GM12864 (cell line): Measurements from ENCODE around the gene LAIR2.
"Not testable (repeated sequence)": the region's sequence is repeated elsewhere in the genome, so short reads cannot be mapped to it uniquely, and the experiment has no call there.

Source experiments
- DNase-seq: peaks from one replicate; pipeline ENCODE4 v3.0.0-alpha.2; 2011; ENCODE audit warnings: low read depth
- H3K4me3 ChIP-seq: 2 replicates; pipeline ENCODE4 v1.5.1; 2011; ENCODE audit warnings: mild to moderate bottlenecking, low read depth, low read length, control low read depth
- TF ChIP-seq, protein P1 (sequence below): IDR thresholded peaks from 2 replicates; pipeline ENCODE4 v1.5.1; 2011; ENCODE audit warnings: low read depth, mild to moderate bottlenecking, moderate library complexity, low read length, control low read depth, inconsistent platforms; ENCODE audit errors: missing control alignments

LAIR2 gene

DNA sequence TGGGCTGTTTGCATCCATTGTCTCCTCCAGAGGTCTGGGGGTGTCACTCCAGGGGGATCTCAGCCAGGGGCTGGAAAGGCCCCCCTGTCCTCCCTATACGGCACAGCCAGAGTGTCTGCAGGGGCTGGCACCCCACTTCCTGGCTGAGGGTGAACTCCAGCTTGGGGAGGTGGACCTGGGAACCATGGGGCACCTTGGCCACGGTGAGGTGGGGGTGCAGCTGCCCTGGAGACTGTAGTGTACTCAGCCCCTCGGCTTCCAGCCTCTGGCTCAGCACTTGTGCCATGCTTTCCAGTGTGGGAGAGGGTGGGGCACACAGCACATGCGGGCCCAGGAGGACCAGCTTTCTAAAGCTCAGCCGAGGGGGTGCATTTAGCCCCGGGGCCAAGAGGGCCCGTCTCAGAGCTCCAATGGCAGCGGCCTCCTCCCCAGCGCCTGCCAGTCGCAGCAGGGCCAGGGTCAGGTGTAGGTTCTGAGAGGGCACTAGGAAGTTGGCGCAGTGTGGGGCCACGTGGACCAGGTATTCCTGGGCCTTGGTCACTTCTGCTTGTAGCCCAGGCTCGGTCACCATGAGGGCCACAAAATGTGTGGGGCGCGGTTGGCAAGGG is 40.5 kb upstream of the LAIR2 start:
- H3K4me3 ChIP-seq, result peak overlapping the region; percentile 66
- TF ChIP-seq, protein P1, sequence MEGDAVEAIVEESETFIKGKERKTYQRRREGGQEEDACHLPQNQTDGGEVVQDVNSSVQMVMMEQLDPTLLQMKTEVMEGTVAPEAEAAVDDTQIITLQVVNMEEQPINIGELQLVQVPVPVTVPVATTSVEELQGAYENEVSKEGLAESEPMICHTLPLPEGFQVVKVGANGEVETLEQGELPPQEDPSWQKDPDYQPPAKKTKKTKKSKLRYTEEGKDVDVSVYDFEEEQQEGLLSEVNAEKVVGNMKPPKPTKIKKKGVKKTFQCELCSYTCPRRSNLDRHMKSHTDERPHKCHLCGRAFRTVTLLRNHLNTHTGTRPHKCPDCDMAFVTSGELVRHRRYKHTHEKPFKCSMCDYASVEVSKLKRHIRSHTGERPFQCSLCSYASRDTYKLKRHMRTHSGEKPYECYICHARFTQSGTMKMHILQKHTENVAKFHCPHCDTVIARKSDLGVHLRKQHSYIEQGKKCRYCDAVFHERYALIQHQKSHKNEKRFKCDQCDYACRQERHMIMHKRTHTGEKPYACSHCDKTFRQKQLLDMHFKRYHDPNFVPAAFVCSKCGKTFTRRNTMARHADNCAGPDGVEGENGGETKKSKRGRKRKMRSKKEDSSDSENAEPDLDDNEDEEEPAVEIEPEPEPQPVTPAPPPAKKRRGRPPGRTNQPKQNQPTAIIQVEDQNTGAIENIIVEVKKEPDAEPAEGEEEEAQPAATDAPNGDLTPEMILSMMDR, result no peak
- no peak for DNase-seq

DNA sequence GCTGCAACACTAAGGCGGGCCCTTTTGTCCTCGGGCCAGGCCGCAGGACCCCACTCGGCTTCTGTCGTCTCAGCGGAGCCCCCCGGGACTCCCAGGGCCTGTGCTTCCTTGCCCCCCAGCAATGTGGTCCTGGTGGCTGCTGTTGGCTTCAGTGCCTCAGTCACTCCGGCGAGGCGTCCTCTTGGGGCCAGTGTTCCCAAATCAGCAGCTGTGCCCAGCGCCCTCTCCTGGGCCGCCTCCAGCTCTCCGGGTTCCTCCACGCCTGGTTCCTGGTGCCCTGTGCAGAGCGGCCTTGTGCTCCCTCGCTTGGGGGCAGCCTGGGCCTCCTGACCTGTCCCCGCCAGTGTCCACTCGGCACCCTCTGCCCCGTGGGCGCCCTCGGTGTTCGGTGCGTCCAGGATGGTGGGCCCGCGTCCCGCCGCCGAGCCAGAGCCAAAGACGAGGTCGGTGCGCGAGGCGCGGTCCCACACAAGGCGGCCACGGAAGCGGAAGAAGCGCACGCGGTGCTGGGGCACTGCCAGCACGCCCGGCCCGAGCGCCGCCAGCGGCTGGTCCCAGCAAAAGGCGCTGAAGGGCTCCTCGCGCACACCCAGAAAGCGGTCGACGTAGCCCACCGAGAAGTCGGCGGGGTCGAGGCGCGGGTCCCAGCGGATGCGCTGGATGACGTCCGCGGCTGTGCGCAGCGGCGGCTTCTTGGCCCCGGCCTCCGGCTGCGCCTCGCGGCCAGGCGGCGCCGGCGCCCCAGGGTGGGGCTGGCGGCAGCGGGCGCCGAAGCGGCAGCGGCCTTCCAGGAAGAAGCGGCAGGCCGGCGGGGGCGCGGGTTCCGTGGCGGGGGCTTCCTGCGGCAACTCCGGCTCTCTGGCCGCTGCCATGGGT is 39.7 kb upstream of the LAIR2 start:
- peak overlapping the region; percentile 66 for H3K4me3 ChIP-seq
- no peak for DNase-seq
- TF ChIP-seq, protein P1, result peak; percentile 12

DNA sequence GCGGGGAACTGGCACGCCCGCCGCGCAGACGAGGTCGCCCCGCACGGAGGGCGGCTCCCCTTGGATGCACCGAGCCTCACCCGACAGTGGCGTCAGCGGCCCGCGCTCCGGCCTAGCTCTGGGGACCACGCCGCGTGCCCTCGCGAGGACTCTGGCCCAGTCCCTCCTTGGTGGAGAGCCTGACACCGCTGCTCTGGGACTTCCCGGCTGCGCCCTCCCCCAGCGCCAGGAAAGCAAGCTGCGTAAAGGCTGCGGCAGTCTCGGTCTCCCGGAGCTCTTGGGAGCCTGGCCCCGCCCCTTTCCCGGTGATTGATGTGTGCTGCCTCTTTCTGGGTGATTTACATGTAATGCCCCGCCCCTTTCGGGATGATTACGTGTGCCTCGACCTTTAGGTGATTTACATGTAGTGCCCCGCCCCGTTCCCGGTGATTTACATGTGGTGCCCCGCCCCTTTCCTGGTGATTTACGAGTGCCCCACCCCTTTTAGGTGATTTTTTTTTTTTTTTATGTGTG is 39.0 kb upstream of the LAIR2 start, which contains the start of gene LENG9:
Gene LENG9, minus strand, starts transcription at position 248 of the 513 bp plus-strand sequence. CDS start 252 bp downstream, outside the sequence.
- DNase-seq, result no peak
- H3K4me3 ChIP-seq, result peak within 1 kb of the TSS; percentile 66
- TF ChIP-seq, protein P1, result no peak

DNA sequence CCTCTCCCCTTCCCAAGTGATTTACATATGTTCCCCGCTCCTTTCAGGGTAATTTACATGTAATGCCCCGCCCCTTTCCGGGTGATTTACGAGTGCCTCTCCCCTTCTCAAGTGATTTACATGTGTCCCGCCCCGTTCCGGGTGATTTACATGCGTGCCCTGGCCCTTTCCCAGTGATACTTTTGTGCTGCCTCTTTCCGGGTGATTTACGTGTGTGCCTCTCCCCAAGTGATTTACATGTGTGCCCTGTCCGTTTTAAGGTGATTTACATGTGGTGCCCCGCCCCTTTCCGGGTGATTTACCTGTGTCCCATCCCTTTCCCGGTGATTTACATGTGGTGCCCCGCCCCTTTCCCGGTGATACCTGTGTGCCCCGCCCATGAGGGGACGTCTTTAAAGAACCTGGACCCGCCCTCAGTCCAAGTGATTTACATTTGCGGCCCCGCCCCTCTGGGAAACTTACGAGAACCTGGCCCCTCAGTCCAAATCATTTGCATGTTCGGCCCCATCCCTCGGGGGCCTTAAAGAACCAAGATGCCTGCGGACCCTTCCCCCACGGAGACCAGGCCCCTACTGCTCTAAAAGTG is 38.5 kb upstream of the LAIR2 start:
- DNase-seq, result peak; percentile 98
- TF ChIP-seq, protein P1, result no peak
- peak overlapping the region; percentile 52 for H3K4me3 ChIP-seq

DNA sequence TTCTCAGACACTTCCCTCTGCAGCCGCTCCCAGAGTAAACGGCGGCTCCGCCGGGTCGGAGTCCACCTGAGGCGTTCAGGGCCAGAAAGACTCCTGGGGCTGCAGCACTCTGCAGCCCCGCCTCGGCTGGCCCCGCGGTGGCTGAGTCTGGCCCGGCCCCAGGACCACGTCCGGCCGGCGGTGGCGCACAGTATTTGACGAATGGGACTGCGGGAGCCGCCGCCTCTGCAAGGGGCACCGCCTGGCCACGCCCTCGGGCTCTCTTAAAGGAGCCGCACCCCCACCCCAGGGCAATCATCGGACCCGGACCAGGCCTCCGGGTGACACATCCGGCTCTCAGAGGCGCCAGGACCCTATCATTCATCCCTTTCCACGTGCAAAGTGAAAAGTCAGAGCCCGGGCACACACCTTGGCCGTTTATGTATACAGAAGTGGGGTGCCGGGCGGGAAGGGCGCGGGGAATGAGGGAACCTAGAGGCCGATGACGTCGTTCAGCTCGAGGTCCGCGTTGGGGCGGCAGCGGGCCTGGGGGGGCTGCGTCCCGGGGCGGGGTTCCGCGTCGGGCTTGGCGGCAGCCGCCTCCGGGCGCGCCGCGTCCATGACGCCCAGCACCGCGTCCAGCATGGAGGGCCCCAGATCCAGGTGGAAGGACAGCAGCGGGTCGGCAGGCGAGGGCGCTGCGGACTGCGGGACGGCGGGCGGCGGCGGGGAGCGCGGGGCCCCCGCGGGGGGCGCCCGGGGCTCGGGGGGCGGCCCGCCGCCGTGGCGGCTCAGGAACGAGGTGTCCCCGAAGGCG is 37.8 kb upstream of the LAIR2 start:
- peak; percentile 50 for DNase-seq
- TF ChIP-seq, protein P1, result no peak
- H3K4me3 ChIP-seq, result peak overlapping the region; percentile 52

DNA sequence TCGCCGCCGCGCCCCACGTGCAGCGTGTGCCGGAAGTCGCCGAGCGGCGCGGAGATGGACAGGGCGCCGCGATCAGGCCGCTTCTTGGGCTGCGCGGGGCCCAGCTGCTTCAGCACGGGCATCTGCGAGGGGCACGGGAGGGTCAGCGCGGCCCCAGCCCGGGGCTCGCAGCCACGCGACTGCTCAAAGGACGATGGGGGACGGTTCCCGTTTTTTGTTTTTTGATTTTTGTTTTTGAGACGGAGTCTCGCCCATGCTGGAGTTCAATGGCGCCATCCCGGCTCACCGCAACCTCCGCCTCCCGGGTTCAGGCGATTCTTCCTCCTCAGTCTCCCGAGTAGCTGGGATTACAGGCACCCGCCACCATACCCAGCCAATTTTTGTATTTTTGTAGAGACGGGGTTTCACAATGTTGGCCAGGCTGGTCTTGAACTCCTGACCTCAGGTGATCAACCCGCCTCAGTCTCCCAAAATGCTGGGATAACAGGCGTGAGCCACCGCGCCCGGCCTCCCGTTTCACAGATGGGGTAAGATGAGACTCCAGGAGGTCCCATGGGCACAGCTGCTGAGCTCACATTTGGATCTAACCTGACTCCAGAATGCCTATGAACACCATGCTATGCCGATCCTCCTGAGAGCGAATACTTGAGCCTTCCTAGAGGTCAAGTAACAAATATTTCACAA is 37.1 kb upstream of the LAIR2 start:
- no peak overlapping the region for H3K4me3 ChIP-seq
- TF ChIP-seq, protein P1, result no peak

DNA sequence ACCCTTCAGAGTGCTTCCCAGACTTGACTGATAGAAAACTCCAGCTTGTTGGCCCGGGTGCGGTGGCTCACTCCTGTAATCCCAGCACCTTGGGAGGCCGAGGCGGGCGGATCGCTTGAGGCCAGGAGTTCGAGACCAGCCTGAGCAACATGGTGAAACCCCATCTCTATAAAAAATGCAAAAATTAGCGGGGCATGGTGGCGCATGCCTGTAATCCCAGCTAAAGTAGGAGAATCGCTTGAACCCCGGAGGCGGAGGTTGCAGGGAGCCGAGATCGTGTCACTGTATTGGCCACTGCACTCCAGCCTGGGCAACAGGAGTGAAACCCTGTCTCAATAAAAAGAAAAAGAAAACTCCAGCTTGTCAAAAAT is 36.5 kb upstream of the LAIR2 start:
- H3K4me3 ChIP-seq, DNase-seq: not testable (repeated sequence)

More for the DNA sequence above, 37.1 kb upstream of the LAIR2 start:
- DNase-seq, result no peak
